MM.1S (cell line): ENCODE measurements around the gene PLP1.
"Not testable (repeated sequence)": the region's sequence is repeated elsewhere in the genome, so short reads cannot be mapped to it uniquely, and the experiment has no call there.

Experiments
- EZH2 ChIP-seq: fragments of 300-600 bp; sonication (generic); optimal IDR thresholded peaks from 2 replicates; pipeline ENCODE3; 2017; ENCODE audit warnings: low read depth, mild to moderate bottlenecking, antibody characterized with exemption, low read length, mixed read lengths
- EZH2phosphoT487 ChIP-seq: fragments of 300-600 bp; sonication (generic); IDR thresholded peaks from 2 replicates; pipeline ENCODE4 v1.6.1; 2018; ENCODE audit warnings: antibody characterized with exemption, low read length
- TF ChIP-seq, protein P1 (sequence below): fragments of 300-600 bp; sonication (generic); IDR thresholded peaks from 2 replicates; pipeline ENCODE4 v1.5.1; 2016; ENCODE audit warnings: antibody characterized with exemption, low read length, mixed read lengths

DNA sequence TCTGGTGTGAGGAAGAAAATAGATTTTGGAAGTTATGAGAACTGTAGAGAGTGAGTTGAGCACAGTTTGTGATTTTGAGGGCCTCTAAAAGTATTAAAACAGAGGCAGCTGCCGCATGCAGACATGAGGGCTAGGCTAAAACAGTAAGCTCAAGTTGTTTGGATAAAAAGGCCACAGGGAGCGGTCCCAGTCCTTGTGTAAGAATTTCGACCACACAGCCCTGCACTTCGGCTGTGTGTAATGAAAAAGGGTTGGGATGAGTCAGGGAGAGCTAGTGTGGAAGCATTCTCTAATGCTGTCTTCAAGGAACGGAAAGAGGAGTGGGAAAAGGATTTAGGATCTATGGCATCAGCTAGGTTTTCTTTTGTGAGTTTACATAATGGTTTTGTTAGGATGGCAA, 13.1 kb upstream of the PLP1 start:
- TF ChIP-seq, protein P1, sequence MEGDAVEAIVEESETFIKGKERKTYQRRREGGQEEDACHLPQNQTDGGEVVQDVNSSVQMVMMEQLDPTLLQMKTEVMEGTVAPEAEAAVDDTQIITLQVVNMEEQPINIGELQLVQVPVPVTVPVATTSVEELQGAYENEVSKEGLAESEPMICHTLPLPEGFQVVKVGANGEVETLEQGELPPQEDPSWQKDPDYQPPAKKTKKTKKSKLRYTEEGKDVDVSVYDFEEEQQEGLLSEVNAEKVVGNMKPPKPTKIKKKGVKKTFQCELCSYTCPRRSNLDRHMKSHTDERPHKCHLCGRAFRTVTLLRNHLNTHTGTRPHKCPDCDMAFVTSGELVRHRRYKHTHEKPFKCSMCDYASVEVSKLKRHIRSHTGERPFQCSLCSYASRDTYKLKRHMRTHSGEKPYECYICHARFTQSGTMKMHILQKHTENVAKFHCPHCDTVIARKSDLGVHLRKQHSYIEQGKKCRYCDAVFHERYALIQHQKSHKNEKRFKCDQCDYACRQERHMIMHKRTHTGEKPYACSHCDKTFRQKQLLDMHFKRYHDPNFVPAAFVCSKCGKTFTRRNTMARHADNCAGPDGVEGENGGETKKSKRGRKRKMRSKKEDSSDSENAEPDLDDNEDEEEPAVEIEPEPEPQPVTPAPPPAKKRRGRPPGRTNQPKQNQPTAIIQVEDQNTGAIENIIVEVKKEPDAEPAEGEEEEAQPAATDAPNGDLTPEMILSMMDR = not testable (repeated sequence)
- TF ChIP-seq EZH2phosphoT487, EZH2: not testable (repeated sequence)
